Activated CD4-positive, alpha-beta T cell treated with anti-CD3 and anti-CD28 coated beads, Interleukin-2, Interleukin-4, amounts not matched to agents 100 ng/mL and 50 ng/mL, durations not matched to agents 16 hours and 8 hours (primary cell): ENCODE measurements around the gene TSPAN10.
"Not testable (repeated sequence)": the region's sequence is repeated elsewhere in the genome, so short reads cannot be mapped to it uniquely, and the experiment has no call there.

Source experiments
- DNase-seq: peaks from one replicate; pipeline ENCODE4 v3.0.0-alpha.2; 2020; ENCODE audit warnings: low spot score

The TSPAN10 gene

GRCh38 chr17:81636505-81637288 lies at the start of gene TSPAN10, which contains the start of gene NPLOC4:
TSS of gene TSPAN10 (plus strand) at chr17:81637196. CDS start at chr17:81642413, 5,217 bp downstream.
TSS of gene NPLOC4 (minus strand) at chr17:81637112. CDS start at chr17:81636930, 182 bp downstream.
- DNase-seq, result peak; percentile 90

GRCh38 chr17:81589612-81590011 lies 47.4 kb upstream of the TSPAN10 start:
- no peak for DNase-seq

- DNase-seq, result no peak
Observed at GRCh38 chr17:81590121-81590520, 46.9 kb upstream of the TSPAN10 start.

GRCh38 chr17:81591971-81592370 lies 45.0 kb upstream of the TSPAN10 start:
- no peak for DNase-seq

- DNase-seq, result no peak
Observed at GRCh38 chr17:81593105-81593871, 43.7 kb upstream of the TSPAN10 start.

GRCh38 chr17:81599719-81600486 lies 37.1 kb upstream of the TSPAN10 start:
- DNase-seq, result no peak

- DNase-seq, result peak; percentile 68
Observed at GRCh38 chr17:81601525-81602120, 35.4 kb upstream of the TSPAN10 start.

GRCh38 chr17:81603846-81604610 lies 33.0 kb upstream of the TSPAN10 start:
- DNase-seq, result no peak

GRCh38 chr17:81607431-81607830 lies 29.6 kb upstream of the TSPAN10 start:
- no peak for DNase-seq

GRCh38 chr17:81608082-81608481 lies 28.9 kb upstream of the TSPAN10 start:
- DNase-seq, result peak; percentile 10

GRCh38 chr17:81608605-81609004 lies 28.4 kb upstream of the TSPAN10 start:
- DNase-seq, result no peak

- no peak for DNase-seq
Observed at GRCh38 chr17:81609541-81610311, 27.3 kb upstream of the TSPAN10 start.

- DNase-seq, result no peak
Observed at GRCh38 chr17:81612172-81612970, 24.6 kb upstream of the TSPAN10 start.

GRCh38 chr17:81615401-81615930 lies 21.5 kb upstream of the TSPAN10 start:
- no peak for DNase-seq

- DNase-seq, result no peak
Observed at GRCh38 chr17:81616877-81617276, 20.1 kb upstream of the TSPAN10 start.

GRCh38 chr17:81618307-81618706 lies 18.7 kb upstream of the TSPAN10 start:
- DNase-seq, result not testable (repeated sequence)

- no peak for DNase-seq
Observed at GRCh38 chr17:81621494-81622130, 15.4 kb upstream of the TSPAN10 start.

GRCh38 chr17:81630274-81630673 lies 6.7 kb upstream of the TSPAN10 start:
- DNase-seq, result no peak

- DNase-seq, result no peak
Observed at GRCh38 chr17:81631482-81631881, 5.5 kb upstream of the TSPAN10 start.
